H1 (cell line): ENCODE measurements around the gene IP6K3. TPM values are rescaled to one million over a fixed set of nuclear protein-coding genes. Genes with fewer than 3 reads are reported as not detected.

Experiments used
- CREB1 ChIP-seq: IDR thresholded peaks from 2 replicates; pipeline ENCODE4 v1.6.1; 2012; ENCODE audit warnings: inconsistent platforms
- RBBP5 ChIP-seq: IDR thresholded peaks from 2 replicates; pipeline ENCODE4 v1.7.1; 2012; ENCODE audit warnings: low read depth, mild to moderate bottlenecking, inconsistent platforms, low read length, moderate library complexity, borderline replicate concordance
- polyA plus RNA-seq, 7 experiments: library from polyadenylated mRNA; depleted of rRNA in 3 of 7; stranded (reverse) in 5 of 7; unstranded in 2 of 7; fragments of >200 nt in 5 of 7; fragments of 200-250 nt in 2 of 7; gene quantifications; 1 replicate in 5 of 7; 2 replicates in 1 of 7; 4 replicates in 1 of 7; pipeline versions ENCODE4 v1.2.1 to v1.2.3, GENCODE V29; 2011 to 2013; ENCODE audit warnings: missing spikeins in 2 of 7, mixed read lengths in 2 of 7
- total RNA-seq: library from RNA; stranded (reverse); fragmentation: NEBNext Ultra II Directional; extraction: Animal tissue kit (Norgen Biotek cat#: 25700); gene quantifications from 2 replicates; pipeline ENCODE4 v1.2.1, GENCODE V29; 2021

IP6K3 gene
- total and polyA plus RNA-seq, 2 of the 8 experiments (the other 6 are each of a cell fraction or from before 2014, with no cell fraction given): 0.22 to 0.73 TPM

DNA sequence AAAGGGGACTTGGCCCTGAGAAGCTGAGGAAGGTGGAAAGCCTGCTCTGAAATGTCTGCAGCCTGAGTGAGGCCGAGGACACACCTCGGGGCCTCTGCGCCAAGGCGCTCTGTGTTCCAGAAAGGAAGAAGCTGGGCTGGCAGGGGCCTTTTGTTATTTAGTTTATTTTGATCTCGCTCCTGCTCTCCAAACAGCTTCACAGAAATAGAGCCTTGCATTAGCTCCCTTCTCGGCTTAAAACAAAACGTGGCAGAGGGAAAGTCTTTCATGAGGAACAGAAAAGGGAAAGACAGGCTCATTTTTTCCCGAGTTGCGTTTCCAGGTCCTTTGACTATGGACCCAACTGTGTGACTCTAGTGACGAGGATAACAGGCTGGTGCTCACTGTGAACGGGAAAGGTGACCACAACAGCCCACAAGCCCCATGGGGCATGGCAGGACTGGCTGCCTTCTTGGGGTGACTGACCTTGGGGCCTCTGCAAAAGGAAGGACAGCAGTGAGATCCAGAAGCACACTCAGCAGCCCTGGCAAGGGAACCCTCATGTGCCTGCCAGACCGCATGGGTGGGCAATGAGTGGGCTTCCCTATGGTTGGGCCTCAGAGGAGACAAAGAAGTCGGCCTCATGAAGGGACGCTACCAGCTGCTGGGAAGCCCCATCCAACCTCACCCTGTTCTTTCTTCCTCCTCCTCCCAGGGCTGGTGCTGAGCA lies 23.6 kb upstream of the IP6K3 start (continued):
- TF ChIP-seq CREB1: no peak
- TF ChIP-seq RBBP5: no peak
